ENCODE measurements around the gene COX17. TPM values are rescaled to one million over a fixed set of nuclear protein-coding genes. Genes with fewer than 3 reads are reported as not detected.

The COX17 gene
- polyA plus RNA-seq, 2 of the 4 experiments (the other 2 are of a cell fraction) = 79.0 to 149 TPM

- H3K4me3 ChIP-seq = no peak overlapping the region
- ATAC-seq = no peak
- WGBS (ENCODE audit: missing lambda C conversion rate) = 35% methylated on average over 3 of the region's 3 CpGs
- H3K9me3 ChIP-seq = no peaks in the 10 kb centered on the region
- POLR2A ChIA-PET = no interaction called here
- no peaks in the 10 kb centered on the region for H3K4me1 ChIP-seq
- no peak for FAIRE-seq
- DNase-seq (ENCODE audit: low read depth in 1 of 2, low spot score in 1 of 2) = no peak
- CTCF ChIA-PET = no interaction called here
- no peak for TF ChIP-seq RNF2 (IDR thresholded peaks at IDR 0.05; ENCODE audit: borderline replicate concordance, low read depth)
- TF ChIP-seq RAD21 (conservative IDR thresholded peaks at IDR 0.05 in 1 of 2, IDR thresholded peaks at IDR 0.05 in 1 of 2) = no peak
- no peak for TF ChIP-seq HEYL (CRISPR knock-in tag; IDR thresholded peaks at IDR 0.05)
- TF ChIP-seq EHF (CRISPR knock-in tag; IDR thresholded peaks at IDR 0.05) = no peak
- no peak for TF ChIP-seq FOSB (CRISPR knock-in tag; IDR thresholded peaks at IDR 0.05)
- no peak overlapping the region for H3K27ac ChIP-seq
- H3K4me2 ChIP-seq = no peak overlapping the region
These were observed 27.4 kb downstream of the COX17 start for GRCh38 chr3:119649761-119650160.

GRCh38 chr3:119647843-119648575 lies 29.2 kb downstream of the COX17 start:
- Histone ChIP-seq H3K27ac (no peak overlapping the region), H3K4me2 (no peak overlapping the region), H3K4me3 (no peak overlapping the region), H3K4me1 (peaks cover 14% of the 10 kb centered on the region), H3K9me3 (no peaks in the 10 kb centered on the region)
- ATAC-seq (no peak), FAIRE-seq (no peak), DNase-seq (ENCODE audit: low read depth in 1 of 2, low spot score in 1 of 2) (no peak)
- WGBS (ENCODE audit: missing lambda C conversion rate) = 67% methylated on average over 12 of the region's 12 CpGs
- POLR2A ChIA-PET = no interaction called here
- TF ChIP-seq CBX8 (IDR thresholded peaks at IDR 0.05) = no peak
- TF ChIP-seq PBX3 (IDR thresholded peaks at IDR 0.05) = no peak
- no peak for TF ChIP-seq HES2 (IDR thresholded peaks at IDR 0.05)
- no peak for TF ChIP-seq SMC3 (IDR thresholded peaks at IDR 0.05)
- no peak for TF ChIP-seq CEBPB (IDR thresholded peaks at IDR 0.05)
- TF ChIP-seq HOXB13 (CRISPR knock-in tag; IDR thresholded peaks at IDR 0.05; ENCODE audit: low read depth) = no peak
- TF ChIP-seq SREBF2 (IDR thresholded peaks at IDR 0.05) = no peak
- TF ChIP-seq NFE2L2 (conservative IDR thresholded peaks at IDR 0.05; ENCODE audit: low read length) = no peak
- TF ChIP-seq HMGXB4 (CRISPR knock-in tag; IDR thresholded peaks at IDR 0.05; ENCODE audit: borderline replicate concordance) = no peak
- no peak for TF ChIP-seq HOXB5 (CRISPR knock-in tag; IDR thresholded peaks at IDR 0.05)
- TF ChIP-seq, protein P1, sequence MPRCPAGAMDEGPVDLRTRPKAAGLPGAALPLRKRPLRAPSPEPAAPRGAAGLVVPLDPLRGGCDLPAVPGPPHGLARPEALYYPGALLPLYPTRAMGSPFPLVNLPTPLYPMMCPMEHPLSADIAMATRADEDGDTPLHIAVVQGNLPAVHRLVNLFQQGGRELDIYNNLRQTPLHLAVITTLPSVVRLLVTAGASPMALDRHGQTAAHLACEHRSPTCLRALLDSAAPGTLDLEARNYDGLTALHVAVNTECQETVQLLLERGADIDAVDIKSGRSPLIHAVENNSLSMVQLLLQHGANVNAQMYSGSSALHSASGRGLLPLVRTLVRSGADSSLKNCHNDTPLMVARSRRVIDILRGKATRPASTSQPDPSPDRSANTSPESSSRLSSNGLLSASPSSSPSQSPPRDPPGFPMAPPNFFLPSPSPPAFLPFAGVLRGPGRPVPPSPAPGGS (IDR thresholded peaks at IDR 0.05) = no peak
- TF ChIP-seq, protein P2, sequence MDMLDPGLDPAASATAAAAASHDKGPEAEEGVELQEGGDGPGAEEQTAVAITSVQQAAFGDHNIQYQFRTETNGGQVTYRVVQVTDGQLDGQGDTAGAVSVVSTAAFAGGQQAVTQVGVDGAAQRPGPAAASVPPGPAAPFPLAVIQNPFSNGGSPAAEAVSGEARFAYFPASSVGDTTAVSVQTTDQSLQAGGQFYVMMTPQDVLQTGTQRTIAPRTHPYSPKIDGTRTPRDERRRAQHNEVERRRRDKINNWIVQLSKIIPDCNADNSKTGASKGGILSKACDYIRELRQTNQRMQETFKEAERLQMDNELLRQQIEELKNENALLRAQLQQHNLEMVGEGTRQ (IDR thresholded peaks at IDR 0.05) = no peak
- no peak for TF ChIP-seq PHF8 (IDR thresholded peaks at IDR 0.05; ENCODE audit: borderline replicate concordance, low read depth)
- TF ChIP-seq E2F6 (IDR thresholded peaks at IDR 0.05; ENCODE audit: borderline replicate concordance, low read depth) = no peak
- no peak for TF ChIP-seq TFCP2L1 (CRISPR knock-in tag; IDR thresholded peaks at IDR 0.05)
- CTCF ChIA-PET = interaction anchor here (0.8 to 1.7 kb wide), 3 partner anchors 11 to 24 kb away, joined by 4 to 5 read pairs (median 4); no protein-coding TSS in a partner anchor
